Small intestine (tissue), 7 donors: ENCODE results near the gene PCDHB10. TPM values are rescaled to one million over a fixed set of nuclear protein-coding genes. Genes with fewer than 3 reads are reported as not detected.

Experiments used
- DNase-seq, 2 donors: peaks; one replicate each; pipeline versions ENCODE4 v3.0.0 to v3.0.0-alpha.2; 2013
- FAIRE-seq: peaks from 2 replicates; lab custom pipeline; 2012; peaks lifted over from hg19 to GRCh38; lab: Jason Lieb, UNC
- H3K27ac ChIP-seq, 3 donors: one replicate each; pipeline ENCODE4 v1.5.1; 2013; ENCODE audit warnings: low read length in 2 of 3, mild to moderate bottlenecking in 2 of 3, control low read depth in 1 of 3, inconsistent platforms in 1 of 3, low read depth in 1 of 3, moderate library complexity in 1 of 3
- H3K27me3 ChIP-seq, 3 donors: one replicate each; pipeline ENCODE4 v1.6.1; 2013; ENCODE audit warnings: low read length in 3 of 3, inconsistent platforms in 1 of 3; ENCODE audit not compliant: control insufficient read depth in 3 of 3, insufficient read depth in 3 of 3
- H3K36me3 ChIP-seq, 3 donors: one replicate each; pipeline ENCODE4 v1.6.1; 2013; ENCODE audit warnings: low read length in 3 of 3, inconsistent platforms in 1 of 3, low read depth in 1 of 3, mild to moderate bottlenecking in 1 of 3, moderate library complexity in 1 of 3; ENCODE audit not compliant: control insufficient read depth in 3 of 3, insufficient read depth in 2 of 3
- H3K4me1 ChIP-seq, 3 donors: one replicate each; pipeline ENCODE4 v1.6.1; 2013; ENCODE audit warnings: low read length in 2 of 3, inconsistent platforms in 1 of 3, low read depth in 1 of 3, mild to moderate bottlenecking in 1 of 3, moderate library complexity in 1 of 3; ENCODE audit not compliant: control insufficient read depth in 3 of 3, insufficient read depth in 2 of 3
- H3K4me3 ChIP-seq, 3 donors: one replicate each; pipeline ENCODE4 v1.5.1; 2013; ENCODE audit warnings: low read length in 3 of 3, control low read depth in 1 of 3, inconsistent platforms in 1 of 3, low read depth in 1 of 3, mild to moderate bottlenecking in 1 of 3, moderate library complexity in 1 of 3
- H3K9me3 ChIP-seq, 2 donors: one replicate each; pipeline ENCODE4 v1.6.1; 2013; ENCODE audit warnings: low read depth in 1 of 2, low read length in 1 of 2; ENCODE audit not compliant: control insufficient read depth in 2 of 2, insufficient read depth in 1 of 2
- WGBS, 3 donors: extraction: QIAGEN DNeasy Blood & Tissue Kit; methylation state at CpG; one replicate each; pipeline ENCODE4 v1.1.7; 2013; 5-methylcytosine and 5-hydroxymethylcytosine counted together
- polyA plus RNA-seq, 4 donors: library from polyadenylated mRNA; stranded (reverse) in 3 of 4; unstranded in 1 of 4; fragments of 200-250 nt in 3 of 4; fragments of 120-200 nt in 1 of 4; gene quantifications; one replicate each; pipeline versions ENCODE4 v1.2.1 to v1.2.3, GENCODE V29; 2013
- donor health status: healthy with polysubstance abuse.
- donor health status: control.
- donor health status: control.
- donor health status: Bipolar disorder and iron deficiency.
- donor health status: healthy.

Gene PCDHB10
- polyA plus RNA-seq, 4 donors = 1.1 to 1.3 TPM; not detected in 2

GRCh38 chr5:141241496-141241895 lies 49.3 kb downstream of the PCDHB10 start:
- Histone ChIP-seq H3K4me3 (no peak overlapping the region), H3K27me3 (no peaks in the 10 kb centered on the region), H3K4me1 (no peaks in the 10 kb centered on the region), H3K27ac (no peak overlapping the region), H3K9me3 (peaks cover 3 to 51% of the 10 kb centered on the region in 2 donors), H3K36me3 (no peaks in the 10 kb centered on the region)
- 33 to 61% (median 53%) methylated on average over 43 of the region's 43 CpGs for WGBS, 3 donors
- DNase-seq (no peak), FAIRE-seq (no peak)

Other genes starting within 250 kb of the PCDHB10 start
- gene PCDHAC2, start 225.9 kb upstream of the PCDHB10 start, polyA plus RNA-seq = under 1 TPM in 2 of 4 donors, not detected in 2; 0.22 to 0.72 TPM
- under 1 TPM in 2 of 4 donors, not detected in 2; 0.03 to 0.04 TPM for gene PCDHB1, start 141.0 kb upstream of the PCDHB10 start, polyA plus RNA-seq
- under 1 TPM in 3 of 4 donors, not detected in 1; 0.27 to 0.98 (median 0.72) TPM for gene PCDHB2, start 97.7 kb upstream of the PCDHB10 start, polyA plus RNA-seq
- gene PCDHB3, start 91.9 kb upstream of the PCDHB10 start, polyA plus RNA-seq = under 1 TPM in 2 of 4 donors, not detected in 2; 0.31 to 0.68 TPM
- under 1 TPM in 2 of 4 donors, not detected in 2; 0.64 to 0.96 TPM for gene PCDHB4, start 70.5 kb upstream of the PCDHB10 start, polyA plus RNA-seq
- under 1 TPM in 2 of 4 donors, not detected in 2; 0.91 to 0.99 TPM for gene PCDHB5, start 57.1 kb upstream of the PCDHB10 start, polyA plus RNA-seq
- under 1 TPM in 2 of 4 donors, not detected in 2; 0.13 to 0.52 TPM for gene PCDHB6, start 42.3 kb upstream of the PCDHB10 start, polyA plus RNA-seq
- 1 to 10 TPM in 1 of 4 donors, under 1 TPM in 2, not detected in 1; 0.27 to 1.1 (median 0.36) TPM for gene PCDHB7, start 19.7 kb upstream of the PCDHB10 start, polyA plus RNA-seq
- gene PCDHB8, start 14.6 kb upstream of the PCDHB10 start, polyA plus RNA-seq = under 1 TPM in 2 of 4 donors, not detected in 2; 0.18 to 0.49 TPM
- gene PCDHB16, start 10.0 kb upstream of the PCDHB10 start, polyA plus RNA-seq = under 1 TPM in 2 of 4 donors, not detected in 2; 0.37 to 0.65 TPM
- under 1 TPM in 2 of 4 donors, not detected in 2; 0.34 to 0.44 TPM for gene PCDHB9, start 5.2 kb upstream of the PCDHB10 start, polyA plus RNA-seq
- gene PCDHB11, start 7.3 kb downstream of the PCDHB10 start, polyA plus RNA-seq = under 1 TPM in 2 of 4 donors, not detected in 2; 0.27 to 0.65 TPM
- gene PCDHB12, start 16.4 kb downstream of the PCDHB10 start, polyA plus RNA-seq = under 1 TPM in 2 of 4 donors, not detected in 2; 0.46 to 0.71 TPM
- gene PCDHB13, start 21.6 kb downstream of the PCDHB10 start, polyA plus RNA-seq = under 1 TPM in 2 of 4 donors, not detected in 2; 0.49 to 0.71 TPM
- gene PCDHB14, start 31.0 kb downstream of the PCDHB10 start, polyA plus RNA-seq = 1 to 10 TPM in 1 of 4 donors, under 1 TPM in 1, not detected in 2; 0.81 to 1.5 TPM
- 1 to 10 TPM in 2 of 4 donors, under 1 TPM in 2; 0.22 to 1.7 (median 0.65) TPM for gene PCDHB15, start 53.0 kb downstream of the PCDHB10 start, polyA plus RNA-seq
- gene SLC25A2, start 111.7 kb downstream of the PCDHB10 start, polyA plus RNA-seq = under 1 TPM in 3 of 4 donors, not detected in 1; 0.12 to 0.45 (median 0.15) TPM
- gene TAF7, start 128.4 kb downstream of the PCDHB10 start, polyA plus RNA-seq = 10 to 100 TPM; 58.8 to 91.9 (median 66.1) TPM
- under 1 TPM in 3 of 4 donors, not detected in 1; 0.10 to 0.27 (median 0.13) TPM for gene PCDHGA1, start 138.2 kb downstream of the PCDHB10 start, polyA plus RNA-seq
- under 1 TPM in 3 of 4 donors, not detected in 1; 0.27 to 0.81 (median 0.64) TPM for gene PCDHGA2, start 146.4 kb downstream of the PCDHB10 start, polyA plus RNA-seq
- under 1 TPM in 2 of 4 donors, not detected in 2; 0.24 to 0.49 TPM for gene PCDHGA3, start 151.5 kb downstream of the PCDHB10 start, polyA plus RNA-seq
- gene PCDHGB1, start 157.7 kb downstream of the PCDHB10 start, polyA plus RNA-seq = under 1 TPM in 2 of 4 donors, not detected in 2; 0.19 to 0.21 TPM
- under 1 TPM in 2 of 4 donors, not detected in 2; 0.31 to 0.43 TPM for gene PCDHGA4, start 162.7 kb downstream of the PCDHB10 start, polyA plus RNA-seq
- gene PCDHGB2, start 167.6 kb downstream of the PCDHB10 start, polyA plus RNA-seq = under 1 TPM in 2 of 4 donors, not detected in 2; 0.37 to 0.68 TPM
- gene PCDHGA5, start 171.8 kb downstream of the PCDHB10 start, polyA plus RNA-seq = under 1 TPM in 2 of 4 donors, not detected in 2; 0.43 to 0.68 TPM
- under 1 TPM in 2 of 4 donors, not detected in 2; 0.31 to 0.43 TPM for gene PCDHGB3, start 177.9 kb downstream of the PCDHB10 start, polyA plus RNA-seq
- 1 to 10 TPM in 1 of 4 donors, under 1 TPM in 1, not detected in 2; 0.72 to 1.0 TPM for gene PCDHGA6, start 181.5 kb downstream of the PCDHB10 start, polyA plus RNA-seq
- gene PCDHGA7, start 190.4 kb downstream of the PCDHB10 start, polyA plus RNA-seq = under 1 TPM in 2 of 4 donors, not detected in 2; 0.30 to 0.32 TPM
- gene PCDHGB4, start 195.3 kb downstream of the PCDHB10 start, polyA plus RNA-seq = under 1 TPM in 2 of 4 donors, not detected in 2; 0.75 to 0.77 TPM
- under 1 TPM in 2 of 4 donors, not detected in 2; 0.10 to 0.15 TPM for gene PCDHGA8, start 200.3 kb downstream of the PCDHB10 start, polyA plus RNA-seq
- 1 to 10 TPM in 2 of 4 donors, under 1 TPM in 1, not detected in 1; 0.27 to 1.6 (median 1.2) TPM for gene PCDHGB5, start 205.6 kb downstream of the PCDHB10 start, polyA plus RNA-seq
- gene PCDHGA9, start 210.4 kb downstream of the PCDHB10 start, polyA plus RNA-seq = 1 to 10 TPM in 1 of 4 donors, under 1 TPM in 1, not detected in 2; 0.75 to 1.0 TPM
- 1 to 10 TPM in 2 of 4 donors, not detected in 2; 1.3 to 1.4 TPM for gene PCDHGB6, start 215.7 kb downstream of the PCDHB10 start, polyA plus RNA-seq
- 1 to 10 TPM in 2 of 4 donors, under 1 TPM in 1, not detected in 1; 0.27 to 2.2 (median 1.2) TPM for gene PCDHGA10, start 220.6 kb downstream of the PCDHB10 start, polyA plus RNA-seq
- 1 to 10 TPM in 2 of 4 donors, not detected in 2; 1.8 to 2.8 TPM for gene PCDHGB7, start 225.3 kb downstream of the PCDHB10 start, polyA plus RNA-seq
- gene PCDHGA11, start 228.7 kb downstream of the PCDHB10 start, polyA plus RNA-seq = 1 to 10 TPM in 1 of 4 donors, under 1 TPM in 1, not detected in 2; 0.81 to 1.0 TPM
- gene PCDHGA12, start 238.2 kb downstream of the PCDHB10 start, polyA plus RNA-seq = 1 to 10 TPM in 1 of 4 donors, under 1 TPM in 2, not detected in 1; 0.41 to 1.5 (median 0.54) TPM